ENCODE results near the gene ZNF493. TPM values are rescaled to one million over a fixed set of nuclear protein-coding genes. Genes with fewer than 3 reads are reported as not detected.

The ZNF493 gene
- polyA plus RNA-seq, 6 donors from 2014 or later, result 18.9 to 34.1 (median 30.4) TPM

DNA sequence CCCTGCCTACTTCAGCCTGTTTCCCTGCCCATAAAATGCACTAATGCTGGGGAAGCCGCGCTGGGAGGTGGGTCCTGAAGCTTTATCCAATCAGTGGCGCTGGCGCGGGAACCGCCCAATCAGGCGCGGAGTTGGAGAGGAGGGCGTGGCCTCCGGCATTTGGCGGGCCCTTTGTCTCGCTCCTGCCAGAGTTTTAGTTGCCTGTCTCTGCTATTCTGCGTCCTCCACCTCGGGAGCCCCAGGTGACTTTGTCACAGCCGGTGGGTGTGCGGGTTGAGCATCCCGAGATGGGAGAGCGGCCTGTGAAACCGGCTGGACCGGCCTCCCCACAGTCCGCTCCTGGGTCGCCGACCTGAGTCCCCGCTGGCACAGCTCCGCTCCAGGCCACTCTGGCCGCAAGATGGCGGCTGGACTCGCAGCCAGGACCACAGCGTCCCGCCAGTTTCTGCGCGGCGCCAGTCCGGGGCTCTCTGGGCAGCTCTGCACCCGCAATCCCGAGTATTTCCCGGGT lies 77.8 kb downstream of the ZNF493 start:
- Mint-ChIP-seq H3K27ac (no peak overlapping the region), H3K4me3 (peak overlapping the region; percentile 59 to 86 (median 72)), H3K9me3 (peaks cover 0 to 10% (median 0%) of the 10 kb centered on the region in 7 donors), H3K4me1 (peaks cover 0 to 9% (median 0%) of the 10 kb centered on the region in 3 donors), H3K36me3 (no peaks in the 10 kb centered on the region), H3K27me3 (no peaks in the 10 kb centered on the region)
- ATAC-seq (ENCODE audit: low read depth in 2 of 2) (peak; percentile 100), DNase-seq (peak; percentile 65)

Other genes starting within 250 kb of the ZNF493 start
- 10 to 100 TPM in 5 of 6 donors, 1 to 10 TPM in 1; 2.2 to 25.8 (median 15.0) TPM for gene ZNF708, start 67.7 kb upstream of the ZNF493 start, polyA plus RNA-seq (ENCODE audit: low read depth in 6 of 6)
- gene ZNF738, start 38.1 kb upstream of the ZNF493 start, polyA plus RNA-seq (ENCODE audit: low read depth in 6 of 6), result 10 to 100 TPM in 1 of 6 donors, 1 to 10 TPM in 5; 6.1 to 10.0 (median 7.2) TPM
- gene ZNF429, start 108.5 kb downstream of the ZNF493 start, polyA plus RNA-seq (ENCODE audit: low read depth in 6 of 6), result 10 to 100 TPM; 21.3 to 31.8 (median 25.9) TPM

Measured in naive B cell (primary cell).